Measurements from ENCODE around the gene DCP1A. TPM values are rescaled to one million over a fixed set of nuclear protein-coding genes. Genes with fewer than 3 reads are reported as not detected.
"Not testable (repeated sequence)": the region's sequence is repeated elsewhere in the genome, so short reads cannot be mapped to it uniquely, and the experiment has no call there.

The DCP1A gene
- total and polyA plus RNA-seq, 9 donors: 11.5 to 34.1 (median 25.1) TPM

DNA sequence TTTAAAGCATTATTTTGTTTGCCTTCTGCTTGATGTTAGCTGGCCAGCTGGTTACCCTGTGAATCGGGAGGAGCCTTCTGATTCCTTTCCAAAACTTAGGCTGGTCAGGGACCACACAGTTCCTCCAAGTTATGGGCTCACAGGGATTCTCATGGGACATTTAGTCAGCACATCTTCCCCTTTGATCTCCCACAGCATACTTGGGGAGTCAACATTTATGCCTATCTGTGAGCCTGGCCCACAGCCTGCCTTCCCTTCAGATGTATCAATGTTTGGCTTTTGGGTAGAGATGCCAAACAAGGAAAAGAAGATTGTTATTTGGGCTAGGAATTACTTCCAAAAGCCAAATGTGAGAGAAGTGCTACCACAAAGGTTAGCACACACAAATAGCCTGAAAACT, 32.6 kb upstream of the DCP1A start:
- Histone ChIP-seq H3K36me3 (no peaks in the 10 kb centered on the region), H3K9me3 (no peaks in the 10 kb centered on the region), H3K27ac (no peak overlapping the region), H3K4me3 (no peak overlapping the region), H3K27me3 (no peaks in the 10 kb centered on the region), H3K4me1 (ENCODE audit: insufficient read depth) (no peaks in the 10 kb centered on the region)
- WGBS, 3 donors: 4 to 12% (median 11%) methylated on average over 1 of the region's 1 CpG
- DNase-seq: peak in 2 of 5 donors; percentile 12 to 52
- TF ChIP-seq, protein P1, sequence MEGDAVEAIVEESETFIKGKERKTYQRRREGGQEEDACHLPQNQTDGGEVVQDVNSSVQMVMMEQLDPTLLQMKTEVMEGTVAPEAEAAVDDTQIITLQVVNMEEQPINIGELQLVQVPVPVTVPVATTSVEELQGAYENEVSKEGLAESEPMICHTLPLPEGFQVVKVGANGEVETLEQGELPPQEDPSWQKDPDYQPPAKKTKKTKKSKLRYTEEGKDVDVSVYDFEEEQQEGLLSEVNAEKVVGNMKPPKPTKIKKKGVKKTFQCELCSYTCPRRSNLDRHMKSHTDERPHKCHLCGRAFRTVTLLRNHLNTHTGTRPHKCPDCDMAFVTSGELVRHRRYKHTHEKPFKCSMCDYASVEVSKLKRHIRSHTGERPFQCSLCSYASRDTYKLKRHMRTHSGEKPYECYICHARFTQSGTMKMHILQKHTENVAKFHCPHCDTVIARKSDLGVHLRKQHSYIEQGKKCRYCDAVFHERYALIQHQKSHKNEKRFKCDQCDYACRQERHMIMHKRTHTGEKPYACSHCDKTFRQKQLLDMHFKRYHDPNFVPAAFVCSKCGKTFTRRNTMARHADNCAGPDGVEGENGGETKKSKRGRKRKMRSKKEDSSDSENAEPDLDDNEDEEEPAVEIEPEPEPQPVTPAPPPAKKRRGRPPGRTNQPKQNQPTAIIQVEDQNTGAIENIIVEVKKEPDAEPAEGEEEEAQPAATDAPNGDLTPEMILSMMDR (IDR thresholded peaks at IDR 0.05): no peak
- no peak for TF ChIP-seq EP300 (IDR thresholded peaks at IDR 0.05)
- TF ChIP-seq POLR2A (IDR thresholded peaks at IDR 0.05): no peak
- intact Hi-C loops (cut with DNase I): loop anchor here in 1 of 4 donors (10.0 kb wide), 1 partner anchor 335 kb away; no protein-coding TSS in a partner anchor

DNA sequence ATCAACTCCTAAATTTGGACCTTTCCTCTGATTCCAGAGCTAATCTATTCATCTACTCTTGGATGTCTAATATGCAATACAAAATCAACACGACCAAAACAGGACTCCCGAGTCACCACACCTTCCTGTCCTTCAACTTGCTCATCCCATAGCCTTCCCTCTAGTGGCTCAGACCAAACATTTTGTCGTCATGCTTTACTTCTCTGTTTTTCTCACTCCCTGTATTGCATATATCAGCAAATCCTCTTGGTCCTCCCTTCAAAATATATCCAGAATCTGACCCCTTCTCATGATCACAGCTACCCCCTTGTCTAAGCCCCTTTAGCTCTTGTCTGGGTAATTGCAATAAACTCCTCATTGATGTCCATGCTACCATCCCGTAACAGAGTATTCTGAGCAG, 30.5 kb upstream of the DCP1A start:
- TF ChIP-seq POLR2A (IDR thresholded peaks at IDR 0.05): no peak
- TF ChIP-seq EP300 (IDR thresholded peaks at IDR 0.05): no peak
- TF ChIP-seq, protein P1 (IDR thresholded peaks at IDR 0.05): no peak
- Histone ChIP-seq H3K4me3 (no peak overlapping the region), H3K9me3 (no peaks in the 10 kb centered on the region), H3K36me3 (no peaks in the 10 kb centered on the region), H3K27me3 (no peaks in the 10 kb centered on the region), H3K27ac (no peak overlapping the region), H3K4me1 (ENCODE audit: insufficient read depth) (no peaks in the 10 kb centered on the region)
- intact Hi-C loops (cut with DNase I): loop anchor here in 1 of 4 donors (10.0 kb wide), 1 partner anchor 337 kb away; no protein-coding TSS in a partner anchor
- WGBS, 3 donors: 65 to 72% (median 70%) methylated on average over 4 of the region's 4 CpGs
- no peak for DNase-seq

DNA sequence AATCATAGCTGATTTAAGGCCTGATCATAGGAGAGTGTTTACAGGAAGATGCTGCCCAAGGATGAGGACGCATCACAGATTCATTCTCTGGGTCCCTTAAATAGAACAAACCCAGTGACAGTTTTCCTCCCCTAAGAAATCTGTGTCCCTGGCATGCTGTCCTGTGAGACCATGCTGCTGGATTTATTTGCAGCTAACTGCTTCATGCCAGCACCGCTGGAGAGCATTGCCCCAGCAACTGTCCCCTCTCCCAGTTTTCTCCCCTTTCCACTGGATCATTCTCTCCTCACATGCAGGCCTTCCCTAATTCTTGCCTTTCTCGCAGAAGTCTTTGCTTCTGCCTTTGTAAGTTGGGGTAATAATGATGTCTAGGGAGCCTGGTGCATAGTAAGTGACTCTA, 29.3 kb upstream of the DCP1A start:
- TF ChIP-seq, protein P1 (IDR thresholded peaks at IDR 0.05): no peak
- TF ChIP-seq POLR2A (IDR thresholded peaks at IDR 0.05): no peak
- TF ChIP-seq EP300 (IDR thresholded peaks at IDR 0.05): no peak
- DNase-seq: no peak
- Histone ChIP-seq H3K9me3 (no peaks in the 10 kb centered on the region), H3K4me3 (no peak overlapping the region), H3K36me3 (no peaks in the 10 kb centered on the region), H3K27ac (no peak overlapping the region), H3K4me1 (ENCODE audit: insufficient read depth) (no peaks in the 10 kb centered on the region), H3K27me3 (no peaks in the 10 kb centered on the region)
- 80 to 84% (median 83%) methylated on average over 3 of the region's 3 CpGs for WGBS, 3 donors
- intact Hi-C loops (cut with DNase I): loop anchor here in 1 of 4 donors (10.0 kb wide), 1 partner anchor 338 kb away; no protein-coding TSS in a partner anchor

DNA sequence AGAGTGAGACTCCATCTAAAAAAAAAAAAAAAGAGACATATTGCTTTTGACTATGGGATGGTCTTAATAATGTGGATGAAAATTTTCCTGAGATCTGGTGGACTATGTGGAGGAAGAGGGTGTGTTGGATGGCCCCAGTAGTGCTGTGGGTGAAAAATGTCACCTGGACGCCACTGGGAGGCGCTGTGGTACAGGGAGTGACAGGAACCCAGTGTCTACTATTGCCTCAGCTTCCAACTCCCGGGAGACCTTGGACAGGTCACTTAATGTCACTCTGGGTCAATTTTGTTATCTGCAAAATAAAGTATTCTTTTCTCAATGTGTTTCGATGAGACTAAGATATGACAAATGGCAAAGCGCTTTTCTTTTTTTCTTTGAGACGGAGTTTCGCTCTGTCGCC, 27.7 kb upstream of the DCP1A start:
- Histone ChIP-seq H3K9me3 (no peaks in the 10 kb centered on the region), H3K36me3 (no peaks in the 10 kb centered on the region), H3K4me3 (no peak overlapping the region), H3K27me3 (no peaks in the 10 kb centered on the region), H3K27ac (no peak overlapping the region), H3K4me1 (ENCODE audit: insufficient read depth) (no peaks in the 10 kb centered on the region)
- intact Hi-C loops (cut with DNase I): loop anchor here in 1 of 4 donors (10.0 kb wide), 1 partner anchor 340 kb away; no protein-coding TSS in a partner anchor
- DNase-seq: peak; percentile 28 to 60 (median 37)
- no peak for TF ChIP-seq EP300 (IDR thresholded peaks at IDR 0.05)
- no peak for TF ChIP-seq POLR2A (IDR thresholded peaks at IDR 0.05)
- TF ChIP-seq, protein P1 (IDR thresholded peaks at IDR 0.05): no peak
- WGBS, 3 donors: 50 to 54% (median 52%) methylated on average over 8 of the region's 8 CpGs

DNA sequence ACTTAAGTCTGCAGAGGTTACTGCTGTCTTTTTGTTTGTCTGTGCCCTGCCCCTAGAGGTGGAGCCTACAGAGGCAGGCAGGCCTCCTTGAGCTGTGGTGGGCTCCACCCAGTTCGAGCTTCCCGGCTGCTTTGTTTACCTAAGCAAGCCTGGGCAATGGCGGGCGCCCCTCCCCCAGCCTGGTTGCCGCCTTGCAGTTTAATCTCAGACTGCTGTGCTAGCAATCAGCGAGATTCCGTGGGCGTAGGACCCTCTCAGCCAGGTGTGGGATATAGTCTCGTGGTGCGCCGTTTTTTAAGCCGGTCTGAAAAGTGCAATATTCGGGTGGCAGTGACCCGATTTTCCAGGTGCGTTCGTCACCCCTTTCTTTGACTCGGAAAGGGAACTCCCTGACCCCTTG, 23.4 kb upstream of the DCP1A start:
- not testable (repeated sequence) for H3K36me3 ChIP-seq; H3K9me3 ChIP-seq; DNase-seq; H3K27ac ChIP-seq; H3K4me1 ChIP-seq (ENCODE audit: insufficient read depth); H3K4me3 ChIP-seq; H3K27me3 ChIP-seq
- intact Hi-C loops (cut with DNase I): loop anchor here in 1 of 4 donors (10.0 kb wide), 1 partner anchor 344 kb away; no protein-coding TSS in a partner anchor
- WGBS, 3 donors: 56 to 69% (median 57%) methylated on average over 13 to 15 of the region's 17 CpGs

Measured in ovary (tissue), 9 donors.